K562 (cell line): Measurements from ENCODE around the gene TAS2R16.

Experiments
- MAZ ChIP-seq, 2 experiments: fragments of 450-650 bp in 1 of 2; sonication (generic) in 1 of 2; formaldehyde crosslinking; IDR thresholded peaks in 1 of 2; conservative IDR thresholded peaks in 1 of 2; 2 replicates each; pipeline versions ENCODE4 v1.4.0 to v1.5.0; 2020; ENCODE audit warnings: mild to moderate bottlenecking in 1 of 2, missing genetic modification reagents in 1 of 2
- MTA3 ChIP-seq: fragments of 450-650 bp; formaldehyde crosslinking; IDR thresholded peaks from 2 replicates; pipeline ENCODE4 v1.6.1; 2017; ENCODE audit warnings: mild to moderate bottlenecking, borderline replicate concordance
- MYBL2 ChIP-seq, 2 experiments: fragments of 450-650 bp in 1 of 2; sonication (generic) in 1 of 2; formaldehyde crosslinking in 1 of 2; IDR thresholded peaks; 2 replicates each; pipeline versions ENCODE4 v1.6.1 to v1.8.1; 2017 to 2022; ENCODE audit warnings: borderline replicate concordance in 1 of 2, inconsistent platforms in 1 of 2, low read depth in 1 of 2, mild to moderate bottlenecking in 1 of 2, missing genetic modification reagents in 1 of 2, moderate library complexity in 1 of 2
- POLR2A ChIP-seq: fragments of 450-650 bp; conservative IDR thresholded peaks from 2 replicates; pipeline ENCODE4 v1.6.1; 2016
- POLR2AphosphoS2 ChIP-seq: IDR thresholded peaks from 2 replicates; pipeline ENCODE4 v1.6.1; 2012; ENCODE audit warnings: low read length, improper control_type of control experiment
- POLR2AphosphoS5 ChIP-seq: IDR thresholded peaks from 2 replicates; pipeline ENCODE4 v1.6.1; 2011; ENCODE audit warnings: mild to moderate bottlenecking, low read depth, low read length, moderate library complexity; ENCODE audit not compliant: control insufficient read depth, insufficient read depth
- POLR3G ChIP-seq: IDR thresholded peaks from 2 replicates; pipeline ENCODE4 v1.6.1; 2011; ENCODE audit not compliant: insufficient read length, insufficient replicate concordance; ENCODE audit errors: extremely low read depth
- RAD21 ChIP-seq, 2 experiments: fragments of 250-450 bp in 1 of 2; fragments of 450-650 bp in 1 of 2; sonication (Bioruptor Pico) in 1 of 2; formaldehyde crosslinking in 1 of 2; IDR thresholded peaks in 1 of 2; conservative IDR thresholded peaks in 1 of 2; 2 replicates each; pipeline versions ENCODE4 v1.4.0 to v1.8.0; 2020 to 2022; ENCODE audit warnings: mild to moderate bottlenecking in 2 of 2, moderate library complexity in 1 of 2
- USF2 ChIP-seq: sonication (generic); formaldehyde crosslinking; IDR thresholded peaks from 2 replicates; pipeline ENCODE4 v1.5.0; 2020; ENCODE audit warnings: missing genetic modification reagents
- YY1 ChIP-seq, 3 experiments: IDR thresholded peaks; 2 replicates each; pipeline ENCODE4 v1.6.1; 2011; ENCODE audit warnings: low read length in 2 of 3, mild to moderate bottlenecking in 2 of 3, moderate library complexity in 2 of 3, borderline replicate concordance in 1 of 3, control low read depth in 1 of 3, low read depth in 1 of 3; ENCODE audit not compliant: insufficient read depth in 3 of 3, insufficient replicate concordance in 2 of 3, control insufficient read depth in 1 of 3, insufficient read length in 1 of 3; ENCODE audit errors: extremely low read depth in 1 of 3
- ZNF121 ChIP-seq: sonication (generic); formaldehyde crosslinking; conservative IDR thresholded peaks from 2 replicates; pipeline ENCODE4 v1.8.0; 2022; ENCODE audit warnings: missing genetic modification reagents
- ZNF134 ChIP-seq: fragments of 250-450 bp; sonication (Bioruptor Pico); conservative IDR thresholded peaks from 2 replicates; pipeline ENCODE4 v1.4.0; 2020
- TF ChIP-seq, protein P1 (sequence below), 3 experiments: IDR thresholded peaks in 2 of 3; conservative IDR thresholded peaks in 1 of 3; 2 replicates each; pipeline ENCODE4 v1.5.1; 2011 to 2012; ENCODE audit warnings: low read length in 3 of 3, mild to moderate bottlenecking in 3 of 3, control low read depth in 2 of 3, improper control_type of control experiment in 1 of 3, inconsistent platforms in 1 of 3, low read depth in 1 of 3, mixed read lengths in 1 of 3, moderate library complexity in 1 of 3; ENCODE audit not compliant: insufficient read depth in 2 of 3
- TF ChIP-seq, protein P2 (sequence below): fragments of 250-450 bp; sonication (Bioruptor Pico); IDR thresholded peaks from 2 replicates; pipeline ENCODE4 v1.9.0; 2021; ENCODE audit warnings: mild to moderate bottlenecking, inconsistent platforms

GRCh38 chr7:122970740-122971725, 24.5 kb downstream of the TAS2R16 start:
- TF ChIP-seq POLR3G (no peak), POLR2AphosphoS5 (no peak), USF2 (CRISPR knock-in tag) (no peak), POLR2A (no peak), RAD21 (CRISPR knock-in tag; conservative IDR thresholded peaks at IDR 0.05 in 1 of 2, IDR thresholded peaks at IDR 0.05 in 1 of 2) (no peak), ZNF134 (CRISPR knock-in tag) (no peak), YY1 (IDR thresholded peaks at IDR 0.05; ENCODE audit: borderline replicate concordance in 1 of 3, control insufficient read depth in 1 of 3, extremely low read depth in 1 of 3, insufficient read depth in 3 of 3, insufficient read length in 1 of 3, insufficient replicate concordance in 2 of 3, low read depth in 1 of 3, low read length in 2 of 3) (no peak), MYBL2 (IDR thresholded peaks at IDR 0.05; ENCODE audit: low read depth) (no peak), MYBL2 (CRISPR knock-in tag; IDR thresholded peaks at IDR 0.05; ENCODE audit: borderline replicate concordance) (no peak), ZNF121 (CRISPR knock-in tag) (no peak), POLR2AphosphoS2 (no peak), MAZ (CRISPR knock-in tag; conservative IDR thresholded peaks at IDR 0.05 in 1 of 2, IDR thresholded peaks at IDR 0.05 in 1 of 2) (no peak), MTA3 (no peak)
- TF ChIP-seq, protein P1, sequence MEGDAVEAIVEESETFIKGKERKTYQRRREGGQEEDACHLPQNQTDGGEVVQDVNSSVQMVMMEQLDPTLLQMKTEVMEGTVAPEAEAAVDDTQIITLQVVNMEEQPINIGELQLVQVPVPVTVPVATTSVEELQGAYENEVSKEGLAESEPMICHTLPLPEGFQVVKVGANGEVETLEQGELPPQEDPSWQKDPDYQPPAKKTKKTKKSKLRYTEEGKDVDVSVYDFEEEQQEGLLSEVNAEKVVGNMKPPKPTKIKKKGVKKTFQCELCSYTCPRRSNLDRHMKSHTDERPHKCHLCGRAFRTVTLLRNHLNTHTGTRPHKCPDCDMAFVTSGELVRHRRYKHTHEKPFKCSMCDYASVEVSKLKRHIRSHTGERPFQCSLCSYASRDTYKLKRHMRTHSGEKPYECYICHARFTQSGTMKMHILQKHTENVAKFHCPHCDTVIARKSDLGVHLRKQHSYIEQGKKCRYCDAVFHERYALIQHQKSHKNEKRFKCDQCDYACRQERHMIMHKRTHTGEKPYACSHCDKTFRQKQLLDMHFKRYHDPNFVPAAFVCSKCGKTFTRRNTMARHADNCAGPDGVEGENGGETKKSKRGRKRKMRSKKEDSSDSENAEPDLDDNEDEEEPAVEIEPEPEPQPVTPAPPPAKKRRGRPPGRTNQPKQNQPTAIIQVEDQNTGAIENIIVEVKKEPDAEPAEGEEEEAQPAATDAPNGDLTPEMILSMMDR (IDR thresholded peaks at IDR 0.05 in 2 of 3, conservative IDR thresholded peaks at IDR 0.05 in 1 of 3; ENCODE audit: insufficient read depth in 2 of 3, low read depth in 1 of 3, low read length in 3 of 3): no peak
- TF ChIP-seq, protein P2, sequence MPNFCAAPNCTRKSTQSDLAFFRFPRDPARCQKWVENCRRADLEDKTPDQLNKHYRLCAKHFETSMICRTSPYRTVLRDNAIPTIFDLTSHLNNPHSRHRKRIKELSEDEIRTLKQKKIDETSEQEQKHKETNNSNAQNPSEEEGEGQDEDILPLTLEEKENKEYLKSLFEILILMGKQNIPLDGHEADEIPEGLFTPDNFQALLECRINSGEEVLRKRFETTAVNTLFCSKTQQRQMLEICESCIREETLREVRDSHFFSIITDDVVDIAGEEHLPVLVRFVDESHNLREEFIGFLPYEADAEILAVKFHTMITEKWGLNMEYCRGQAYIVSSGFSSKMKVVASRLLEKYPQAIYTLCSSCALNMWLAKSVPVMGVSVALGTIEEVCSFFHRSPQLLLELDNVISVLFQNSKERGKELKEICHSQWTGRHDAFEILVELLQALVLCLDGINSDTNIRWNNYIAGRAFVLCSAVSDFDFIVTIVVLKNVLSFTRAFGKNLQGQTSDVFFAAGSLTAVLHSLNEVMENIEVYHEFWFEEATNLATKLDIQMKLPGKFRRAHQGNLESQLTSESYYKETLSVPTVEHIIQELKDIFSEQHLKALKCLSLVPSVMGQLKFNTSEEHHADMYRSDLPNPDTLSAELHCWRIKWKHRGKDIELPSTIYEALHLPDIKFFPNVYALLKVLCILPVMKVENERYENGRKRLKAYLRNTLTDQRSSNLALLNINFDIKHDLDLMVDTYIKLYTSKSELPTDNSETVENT (CRISPR knock-in tag): no peak
